ENCODE data around the gene EIF5A. TPM values are rescaled to one million over a fixed set of nuclear protein-coding genes. Genes with fewer than 3 reads are reported as not detected.

EIF5A gene
- total and polyA plus RNA-seq, 2 of the 8 experiments (the other 6 are each of a cell fraction or from before 2014, with no cell fraction given): 717 to 1,172 TPM

DNA sequence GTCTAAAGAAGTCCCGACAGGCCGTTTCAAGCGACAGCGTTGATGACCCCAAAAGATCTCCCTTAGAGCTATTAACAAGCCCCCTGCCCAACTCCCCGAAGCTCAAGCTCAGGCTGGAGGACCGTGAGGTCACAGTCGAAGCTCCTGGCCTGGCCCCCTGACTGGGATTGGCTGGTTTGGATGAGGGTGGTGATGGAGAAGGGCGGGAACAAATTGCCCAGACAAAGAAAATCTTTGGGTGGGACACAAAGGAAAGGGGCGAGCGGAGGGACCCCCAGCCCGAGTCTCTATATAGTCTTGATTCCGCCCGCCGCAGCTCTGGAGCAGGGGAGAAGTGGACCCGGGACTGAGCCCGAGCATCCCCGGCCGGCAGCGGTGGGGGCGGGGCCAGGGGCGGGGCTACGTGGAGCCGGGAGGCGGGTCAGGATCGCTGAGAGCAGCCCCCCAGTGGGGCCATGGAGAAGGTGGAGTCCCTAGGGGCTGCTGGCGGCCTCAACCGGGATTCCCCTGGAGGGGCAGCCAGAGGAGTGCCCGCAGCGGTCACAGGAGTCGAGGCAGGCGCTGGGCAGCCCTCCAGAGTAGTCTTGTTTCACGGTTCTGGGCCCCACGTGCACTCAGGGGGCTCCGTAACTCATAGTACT is 22.7 kb downstream of the EIF5A start (continued):
- no peak for TF ChIP-seq CTBP2 (IDR thresholded peaks at IDR 0.05; ENCODE audit: borderline replicate concordance, insufficient read depth, insufficient read length, low read length)
- TF ChIP-seq TAF1 (IDR thresholded peaks at IDR 0.05; ENCODE audit: low read depth, low read length): peak; percentile 51; the same call in 1 of the 2 replicates
- no peak for TF ChIP-seq CREB1 (IDR thresholded peaks at IDR 0.05)
- TF ChIP-seq BACH1 (IDR thresholded peaks at IDR 0.05; ENCODE audit: low read length): no peak
- TF ChIP-seq HDAC2 (IDR thresholded peaks at IDR 0.05; ENCODE audit: borderline replicate concordance in 1 of 2, low read depth in 2 of 2, low read length in 2 of 2): peak in 1 of 2 experiments; percentile 55; a peak in 1 of 4 replicates
- TF ChIP-seq, protein P1, sequence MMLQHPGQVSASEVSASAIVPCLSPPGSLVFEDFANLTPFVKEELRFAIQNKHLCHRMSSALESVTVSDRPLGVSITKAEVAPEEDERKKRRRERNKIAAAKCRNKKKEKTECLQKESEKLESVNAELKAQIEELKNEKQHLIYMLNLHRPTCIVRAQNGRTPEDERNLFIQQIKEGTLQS (IDR thresholded peaks at IDR 0.05; ENCODE audit: insufficient read depth, low read depth, low read length): no peak
- TF ChIP-seq CBX8 (IDR thresholded peaks at IDR 0.05; ENCODE audit: borderline replicate concordance, low read depth, low read length): no peak
- TF ChIP-seq TCF12 (IDR thresholded peaks at IDR 0.05; ENCODE audit: low read depth, low read length): no peak
- TF ChIP-seq SP4 (IDR thresholded peaks at IDR 0.05; ENCODE audit: low read length): no peak
- no peak for TF ChIP-seq SUZ12 (IDR thresholded peaks at IDR 0.05; ENCODE audit: low read length)

Data from H1 (cell line).